H1 (cell line): ENCODE data around the gene CUEDC2. TPM values are rescaled to one million over a fixed set of nuclear protein-coding genes. Genes with fewer than 3 reads are reported as not detected.

Experiments used
- BACH1 ChIP-seq: IDR thresholded peaks from 2 replicates; pipeline ENCODE4 v1.6.1; 2012; ENCODE audit warnings: low read length, improper control_type of control experiment
- CBX8 ChIP-seq: fragments of 300-800, 300-1000 bp; sonication (generic); IDR thresholded peaks from 2 replicates; pipeline ENCODE4 v1.7.1; 2016; ENCODE audit warnings: low read depth, low read length, borderline replicate concordance
- MAX ChIP-seq: IDR thresholded peaks from 2 replicates; pipeline ENCODE4 v1.6.1; 2012; ENCODE audit warnings: inconsistent platforms
- POLR2AphosphoS5 ChIP-seq: IDR thresholded peaks from 2 replicates; pipeline ENCODE4 v1.6.1; 2011; ENCODE audit warnings: low read depth, low read length
- RFX5 ChIP-seq: IDR thresholded peaks from 2 replicates; pipeline ENCODE4 v1.6.1; 2011; ENCODE audit warnings: low read depth, low read length, improper control_type of control experiment, borderline replicate concordance
- polyA plus RNA-seq, 7 experiments: library from polyadenylated mRNA; depleted of rRNA in 3 of 7; stranded (reverse) in 5 of 7; unstranded in 2 of 7; fragments of >200 nt in 5 of 7; fragments of 200-250 nt in 2 of 7; gene quantifications; 1 replicate in 5 of 7; 2 replicates in 1 of 7; 4 replicates in 1 of 7; pipeline versions ENCODE4 v1.2.1 to v1.2.3, GENCODE V29; 2011 to 2013; ENCODE audit warnings: missing spikeins in 2 of 7, mixed read lengths in 2 of 7
- total RNA-seq: library from RNA; stranded (reverse); fragmentation: NEBNext Ultra II Directional; extraction: Animal tissue kit (Norgen Biotek cat#: 25700); gene quantifications from 2 replicates; pipeline ENCODE4 v1.2.1, GENCODE V29; 2021

The CUEDC2 gene
- total and polyA plus RNA-seq, 2 of the 8 experiments (the other 6 are each of a cell fraction or from before 2014, with no cell fraction given) = 41.7 to 55.2 TPM

- TF ChIP-seq MAX (no peak), CBX8 (no peak), POLR2AphosphoS5 (no peak), RFX5 (no peak), BACH1 (no peak)
Measured at GRCh38 chr10:102398172-102399020, 34.0 kb downstream of the CUEDC2 start (continued).
